H1 (cell line): ENCODE results near the gene BUB1B. TPM values are rescaled to one million over a fixed set of nuclear protein-coding genes. Genes with fewer than 3 reads are reported as not detected.

ENCODE experiments used
- ATF3 ChIP-seq: IDR thresholded peaks from 2 replicates; pipeline ENCODE4 v1.6.1; 2011; ENCODE audit warnings: low read depth, mild to moderate bottlenecking, low read length; ENCODE audit not compliant: insufficient read depth
- GABPA ChIP-seq: IDR thresholded peaks from 2 replicates; pipeline ENCODE4 v1.6.1; 2011; ENCODE audit warnings: mild to moderate bottlenecking, low read length, moderate library complexity, borderline replicate concordance; ENCODE audit not compliant: insufficient read depth
- MAFK ChIP-seq: IDR thresholded peaks from 2 replicates; pipeline ENCODE4 v1.6.1; 2012; ENCODE audit warnings: low read depth, mild to moderate bottlenecking, improper control_type of control experiment, low read length
- SP1 ChIP-seq: IDR thresholded peaks from 2 replicates; pipeline ENCODE4 v1.6.1; 2011; ENCODE audit warnings: low read depth, low read length
- polyA plus RNA-seq, 7 experiments: library from polyadenylated mRNA; depleted of rRNA in 3 of 7; stranded (reverse) in 5 of 7; unstranded in 2 of 7; fragments of >200 nt in 5 of 7; fragments of 200-250 nt in 2 of 7; gene quantifications; 1 replicate in 5 of 7; 2 replicates in 1 of 7; 4 replicates in 1 of 7; pipeline versions ENCODE4 v1.2.1 to v1.2.3, GENCODE V29; 2011 to 2013; ENCODE audit warnings: missing spikeins in 2 of 7, mixed read lengths in 2 of 7
- total RNA-seq: library from RNA; stranded (reverse); fragmentation: NEBNext Ultra II Directional; extraction: Animal tissue kit (Norgen Biotek cat#: 25700); gene quantifications from 2 replicates; pipeline ENCODE4 v1.2.1, GENCODE V29; 2021

BUB1B gene
- total and polyA plus RNA-seq, 2 of the 8 experiments (the other 6 are each of a cell fraction or from before 2014, with no cell fraction given) = 48.9 to 144 TPM

GRCh38 chr15:40265355-40265754 is 104.5 kb downstream of the BUB1B start (continued):
- no peak for TF ChIP-seq ATF3
- TF ChIP-seq GABPA = no peak
- TF ChIP-seq MAFK = no peak
- no peak for TF ChIP-seq SP1
- TF ChIP-seq, all 59 proteins: peak for 0
